K562 (cell line): ENCODE data around the gene MORF4L1. TPM values are rescaled to one million over a fixed set of nuclear protein-coding genes. Genes with fewer than 3 reads are reported as not detected.

Experiments
- ATAC-seq: fragments of 200-7000 bp; cut with Tn5 transposase; 3 replicates; pipeline ENCODE4 v1.9.1; 2020; ENCODE audit warnings: moderate library complexity
- BruUV-seq: library from RNA; stranded (reverse); fragments of 400-500 nt; replicated peaks from 2 replicates; lab custom pipeline; 2021; lab: Mats Ljungman, UMichigan
- CTCF ChIA-PET: fragments of 300-600 bp; formaldehyde crosslinking; extraction: SDS; loops from one replicate; lab custom pipeline; 2021; ENCODE audit warnings: low intra/inter-chr PET ratio; lab: Yijun Ruan, JAX
- POLR2A ChIA-PET: fragments of 300-600, 350-650 bp; sonication (Branson Sonifier 250); formaldehyde crosslinking; extraction: SDS; loops from one replicate; lab custom pipeline; 2021; ENCODE audit warnings: antibody characterized with exemption, inconsistent platforms; lab: Yijun Ruan, JAX
- DNase-seq, 4 experiments: peaks; one replicate each; pipeline versions ENCODE4 v3.0.0 to v3.0.0-alpha.2; 2011 to 2018; ENCODE audit warnings: low spot score in 3 of 4, mixed read lengths in 3 of 4; ENCODE audit errors: extremely low read depth in 1 of 4
- FAIRE-seq: peaks from 2 replicates; lab custom pipeline; 2011; peaks lifted over from hg19 to GRCh38; lab: Jason Lieb, UNC
- H2AFZ ChIP-seq: 2 replicates; pipeline ENCODE4 v1.6.0; 2011; ENCODE audit warnings: low read depth, low read length, control low read depth, inconsistent platforms
- H3K27ac ChIP-seq: fragments of 200-600 bp; 3 replicates; pipeline ENCODE4 v1.8.0; 2011; ENCODE audit warnings: low read depth, mild to moderate bottlenecking, control low read depth, inconsistent platforms, low read length, moderate library complexity, mixed read lengths; ENCODE audit errors: extremely low read depth
- H3K27me3 ChIP-seq, 2 experiments: fragments of 300-600 bp in 1 of 2; 2 replicates in 1 of 2; 3 replicates in 1 of 2; pipeline versions ENCODE4 v1.6.0 to v1.8.0; 2011; ENCODE audit warnings: inconsistent platforms in 2 of 2, low read length in 2 of 2, mild to moderate bottlenecking in 1 of 2, mixed read lengths in 1 of 2, moderate library complexity in 1 of 2; ENCODE audit not compliant: control insufficient read depth in 2 of 2, insufficient read depth in 2 of 2
- H3K36me3 ChIP-seq: fragments of 300-600 bp; 3 replicates; pipeline ENCODE4 v1.8.0; 2011; ENCODE audit warnings: mild to moderate bottlenecking, low read length, inconsistent platforms; ENCODE audit not compliant: control insufficient read depth, insufficient read depth
- H3K4me1 ChIP-seq, 2 experiments: fragments of 200-600 bp in 1 of 2; replicated peaks in 1 of 2; 2 replicates in 1 of 2; 3 replicates in 1 of 2; pipeline versions ENCODE4 v1.5.1 to v1.8.0; 2011; ENCODE audit warnings: inconsistent platforms in 2 of 2, low read length in 2 of 2, mild to moderate bottlenecking in 1 of 2, mixed read lengths in 1 of 2, moderate library complexity in 1 of 2; ENCODE audit not compliant: control insufficient read depth in 2 of 2, insufficient read depth in 2 of 2
- H3K4me2 ChIP-seq: 2 replicates; pipeline ENCODE4 v1.6.1; 2011; ENCODE audit warnings: low read length, control low read depth, inconsistent platforms, mixed read lengths; ENCODE audit not compliant: insufficient read depth
- H3K4me3 ChIP-seq: fragments of 200-600 bp; sonication (generic), shearing (Covaris generic); 2 replicates; pipeline ENCODE4 v1.5.1; 2016; ENCODE audit warnings: control low read depth, inconsistent platforms
- H3K79me2 ChIP-seq: fragments of 200-600 bp; 3 replicates; pipeline ENCODE4 v1.8.0; 2011; ENCODE audit warnings: low read length, inconsistent platforms; ENCODE audit not compliant: control insufficient read depth, insufficient read depth
- H3K9ac ChIP-seq, 2 experiments: 2 replicates each; pipeline versions ENCODE4 v1.6.0 to v1.6.1; 2011; ENCODE audit warnings: low read depth in 2 of 2, low read length in 2 of 2, control low read depth in 1 of 2, inconsistent platforms in 1 of 2, mild to moderate bottlenecking in 1 of 2, mixed read lengths in 1 of 2; ENCODE audit not compliant: insufficient read depth in 1 of 2
- H3K9me1 ChIP-seq: one replicate; pipeline ENCODE4 v1.6.0; 2011; ENCODE audit warnings: inconsistent platforms, mild to moderate bottlenecking, low read length, moderate library complexity; ENCODE audit not compliant: control insufficient read depth, insufficient read depth
- H3K9me3 ChIP-seq: replicated peaks from 2 replicates; pipeline ENCODE4 v1.5.1; 2011; ENCODE audit warnings: low read depth, low read length, inconsistent platforms; ENCODE audit not compliant: control insufficient read depth, insufficient read depth
- H4K20me1 ChIP-seq: replicated peaks from 2 replicates; pipeline ENCODE4 v1.6.1; 2011; ENCODE audit warnings: low read length, inconsistent platforms, mixed read lengths; ENCODE audit not compliant: control insufficient read depth, insufficient read depth
- CHD2 ChIP-seq: IDR thresholded peaks from 2 replicates; pipeline ENCODE4 v1.6.1; 2011; ENCODE audit warnings: low read depth, low read length
- HDAC6 ChIP-seq: IDR thresholded peaks from 2 replicates; pipeline ENCODE4 v1.6.1; 2012; ENCODE audit warnings: low read depth, mild to moderate bottlenecking, control low read depth, inconsistent platforms, low read length, moderate library complexity
- KAT2B ChIP-seq: IDR thresholded peaks from one replicate; pipeline ENCODE4 v1.6.1; 2012; ENCODE audit warnings: low read depth, mild to moderate bottlenecking, control low read depth, inconsistent platforms, low read length, moderate library complexity
- KHSRP ChIP-seq: fragments of 450-650 bp; IDR thresholded peaks from 2 replicates; pipeline ENCODE4 v1.6.1; 2017
- NRF1 ChIP-seq, 2 experiments: fragments of 450-650 bp; IDR thresholded peaks in 1 of 2; conservative IDR thresholded peaks in 1 of 2; 2 replicates each; pipeline ENCODE4 v1.6.1; 2014; ENCODE audit warnings: mild to moderate bottlenecking in 2 of 2
- PHF8 ChIP-seq: fragments of 200-600 bp; sonication (generic); IDR thresholded peaks from 2 replicates; pipeline ENCODE4 v1.6.1; 2012; ENCODE audit warnings: mixed run types, mild to moderate bottlenecking, inconsistent platforms, low read length, moderate library complexity, borderline replicate concordance
- SIX5 ChIP-seq, 2 experiments: IDR thresholded peaks; 2 replicates each; pipeline ENCODE4 v1.6.1; 2011; ENCODE audit warnings: low read length in 2 of 2, borderline replicate concordance in 1 of 2, low read depth in 1 of 2, mild to moderate bottlenecking in 1 of 2, moderate library complexity in 1 of 2; ENCODE audit not compliant: insufficient read depth in 1 of 2
- TARDBP ChIP-seq: fragments of 450-650 bp; IDR thresholded peaks from 2 replicates; pipeline ENCODE4 v1.6.1; 2016
- TCF3 ChIP-seq: sonication (generic); formaldehyde crosslinking; IDR thresholded peaks from 2 replicates; pipeline ENCODE4 v1.4.0; 2020; ENCODE audit warnings: mild to moderate bottlenecking, missing genetic modification reagents
- TRIM28 ChIP-seq: fragments of 450-650 bp; IDR thresholded peaks from 2 replicates; pipeline ENCODE4 v1.6.1; 2017
- ZBED1 ChIP-seq: IDR thresholded peaks from 2 replicates; pipeline ENCODE4 v1.6.1; 2014
- ZC3H11A ChIP-seq: IDR thresholded peaks from 2 replicates; pipeline ENCODE4 v1.6.1; 2012; ENCODE audit warnings: low read depth, low read length, improper control_type of control experiment
- ZNF140 ChIP-seq: fragments of 250-450 bp; sonication (Bioruptor Pico); IDR thresholded peaks from 2 replicates; pipeline ENCODE4 v1.8.0; 2021; ENCODE audit warnings: moderate library complexity, mild to moderate bottlenecking, inconsistent platforms
- ZNF583 ChIP-seq: fragments of 250-450 bp; sonication (Bioruptor Pico); IDR thresholded peaks from 2 replicates; pipeline ENCODE4 v1.4.0; 2020
- WGBS: fragments of 100-300 bp; shearing (Covaris generic); methylation state at CpG from one replicate; pipeline ENCODE4 v1.1.6; 2016; ENCODE audit warnings: low coverage, mixed read lengths; ENCODE audit not compliant: insufficient coverage; ENCODE audit errors: missing lambda C conversion rate; 5-methylcytosine and 5-hydroxymethylcytosine counted together
- in situ Hi-C: fragments of 300-500 bp; cut with MboI; formaldehyde crosslinking; loops from 4 replicates; pipeline ENCODE4 v1.15.0; 2018; ENCODE audit warnings: inconsistent platforms, mixed read lengths
- intact Hi-C: fragments of 100-400 bp; cut with micrococcal nuclease; formaldehyde crosslinking; loops from 2 replicates; pipeline ENCODE4 v1.14.2; 2022
- polyA plus RNA-seq, 8 experiments: library from polyadenylated mRNA; depleted of rRNA in 4 of 8; stranded (reverse) in 5 of 8; unstranded in 3 of 8; fragments of >200 nt; fragmentation: Nextera tagmentation in 2 of 8; fragmentation: Illumina TruSeq in 1 of 8; extraction: Ambion mirVana in 2 of 8; extraction: Trizol in 1 of 8; gene quantifications; 2 replicates each; pipeline versions ENCODE4 v1.2.1 to v1.2.3, GENCODE V29; 2011 to 2014; ENCODE audit warnings: inconsistent platforms in 1 of 8, missing spikeins in 1 of 8
- total RNA-seq, 7 experiments: library from RNA; depleted of rRNA in 6 of 7; stranded (reverse); fragments of >200 nt in 6 of 7; fragmentation: Illumina TruSeq in 2 of 7; extraction: Trizol in 2 of 7; gene quantifications; 2 replicates each; pipeline versions ENCODE4 v1.2.1 to v1.2.3, GENCODE V29; 2011 to 2021; ENCODE audit warnings: low replicate concordance in 1 of 7
- TF ChIP-seq, protein P1 (sequence below): fragments of 450-650 bp; formaldehyde crosslinking; IDR thresholded peaks from 2 replicates; pipeline ENCODE4 v1.4.0; 2020; ENCODE audit warnings: mild to moderate bottlenecking, moderate library complexity
- TF ChIP-seq, protein P2 (sequence below): IDR thresholded peaks from 2 replicates; pipeline ENCODE4 v1.6.1; 2012; ENCODE audit warnings: low read depth, low read length, improper control_type of control experiment, borderline replicate concordance
- TF ChIP-seq, protein P3 (sequence below): IDR thresholded peaks from 3 replicates; pipeline ENCODE4 v1.6.1; 2011; ENCODE audit warnings: borderline replicate concordance, mild to moderate bottlenecking; ENCODE audit not compliant: insufficient read length, insufficient read depth
- TF ChIP-seq, protein P4 (sequence below): fragments of 250-450 bp; sonication (Bioruptor Pico); IDR thresholded peaks from 2 replicates; pipeline ENCODE4 v1.5.0; 2020; ENCODE audit warnings: mild to moderate bottlenecking

Gene MORF4L1
- total and polyA plus RNA-seq, 9 of the 15 experiments (the other 6 are each of a cell fraction or from before 2014, with no cell fraction given): 127 to 615 (median 281) TPM

DNA sequence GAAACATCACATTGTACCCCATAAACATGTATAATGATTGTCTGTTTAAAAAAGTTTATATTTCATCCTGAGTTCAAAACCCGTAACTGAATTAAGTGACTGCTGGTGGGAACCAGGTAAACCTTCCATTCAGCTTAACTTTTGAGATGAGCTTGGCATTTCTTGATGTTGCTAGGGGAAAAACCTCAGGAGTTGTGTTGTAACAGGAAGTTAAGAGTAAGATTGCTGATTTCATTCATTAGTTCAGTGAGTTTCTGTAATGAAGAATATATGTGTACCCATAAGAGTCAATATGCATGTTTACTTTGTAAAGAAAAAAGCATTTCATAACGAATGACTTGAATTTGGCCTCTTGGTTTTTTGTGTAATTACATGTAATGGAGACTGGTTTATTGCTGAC lies 39.6 kb downstream of the MORF4L1 start:
- no TSS peak for BruUV-seq
- Histone ChIP-seq H3K27me3 (no peaks in the 10 kb centered on the region), H3K9me3 (no peaks in the 10 kb centered on the region), H3K4me2 (no peak overlapping the region), H3K9me1 (no peaks in the 10 kb centered on the region), H3K36me3 (peaks cover 65% of the 10 kb centered on the region), H4K20me1 (peaks cover 8% of the 10 kb centered on the region), H3K27ac (no peak overlapping the region), H3K4me3 (no peak overlapping the region), H3K79me2 (no peaks in the 10 kb centered on the region), H3K4me1 (peaks cover 9 to 14% of the 10 kb centered on the region in 2 experiments; a peak in 3 of 5 replicates), H3K9ac (no peak overlapping the region), H2AFZ (no peak overlapping the region)
- FAIRE-seq: no peak
- DNase-seq: no peak
- no peak for ATAC-seq
- intact Hi-C loops: no loop called here
- ChIA-PET CTCF (interaction anchor here (0.6 to 0.8 kb wide), 2 partner anchors 37 to 95 kb away, joined by 4 read pairs; no protein-coding TSS in a partner anchor), POLR2A (no interaction called here)
- in situ Hi-C loops: loop anchor here (5.0 kb wide), 1 partner anchor 70 kb away; no protein-coding TSS in a partner anchor
- no peak for TF ChIP-seq KAT2B
- TF ChIP-seq ZNF583: no peak
- no peak for TF ChIP-seq SIX5 (IDR thresholded peaks at IDR 0.05; ENCODE audit: borderline replicate concordance in 1 of 2, insufficient read depth in 1 of 2, low read depth in 1 of 2, low read length in 2 of 2)
- TF ChIP-seq ZC3H11A: no peak
- TF ChIP-seq HDAC6: no peak
- no peak for TF ChIP-seq ZNF140 (CRISPR knock-in tag)
- no peak for TF ChIP-seq KHSRP
- TF ChIP-seq TRIM28: no peak
- TF ChIP-seq TCF3 (CRISPR knock-in tag): no peak
- no peak for TF ChIP-seq CHD2
- TF ChIP-seq, protein P1, sequence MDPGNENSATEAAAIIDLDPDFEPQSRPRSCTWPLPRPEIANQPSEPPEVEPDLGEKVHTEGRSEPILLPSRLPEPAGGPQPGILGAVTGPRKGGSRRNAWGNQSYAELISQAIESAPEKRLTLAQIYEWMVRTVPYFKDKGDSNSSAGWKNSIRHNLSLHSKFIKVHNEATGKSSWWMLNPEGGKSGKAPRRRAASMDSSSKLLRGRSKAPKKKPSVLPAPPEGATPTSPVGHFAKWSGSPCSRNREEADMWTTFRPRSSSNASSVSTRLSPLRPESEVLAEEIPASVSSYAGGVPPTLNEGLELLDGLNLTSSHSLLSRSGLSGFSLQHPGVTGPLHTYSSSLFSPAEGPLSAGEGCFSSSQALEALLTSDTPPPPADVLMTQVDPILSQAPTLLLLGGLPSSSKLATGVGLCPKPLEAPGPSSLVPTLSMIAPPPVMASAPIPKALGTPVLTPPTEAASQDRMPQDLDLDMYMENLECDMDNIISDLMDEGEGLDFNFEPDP (CRISPR knock-in tag): no peak
- TF ChIP-seq, protein P2, sequence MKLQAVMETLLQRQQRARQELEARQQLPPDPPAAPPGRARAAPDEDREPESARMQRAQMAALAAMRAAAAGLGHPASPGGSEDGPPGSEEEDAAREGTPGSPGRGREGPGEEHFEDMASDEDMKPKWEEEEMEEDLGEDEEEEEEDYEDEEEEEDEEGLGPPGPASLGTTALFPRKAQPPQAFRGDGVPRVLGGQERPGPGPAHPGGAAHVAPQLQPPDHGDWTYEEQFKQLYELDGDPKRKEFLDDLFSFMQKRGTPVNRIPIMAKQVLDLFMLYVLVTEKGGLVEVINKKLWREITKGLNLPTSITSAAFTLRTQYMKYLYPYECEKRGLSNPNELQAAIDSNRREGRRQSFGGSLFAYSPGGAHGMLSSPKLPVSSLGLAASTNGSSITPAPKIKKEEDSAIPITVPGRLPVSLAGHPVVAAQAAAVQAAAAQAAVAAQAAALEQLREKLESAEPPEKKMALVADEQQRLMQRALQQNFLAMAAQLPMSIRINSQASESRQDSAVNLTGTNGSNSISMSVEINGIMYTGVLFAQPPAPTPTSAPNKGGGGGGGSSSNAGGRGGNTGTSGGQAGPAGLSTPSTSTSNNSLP: no peak
- TF ChIP-seq NRF1 (conservative IDR thresholded peaks at IDR 0.05 in 1 of 2, IDR thresholded peaks at IDR 0.05 in 1 of 2): no peak
- no peak for TF ChIP-seq ZBED1
- TF ChIP-seq PHF8: no peak
- TF ChIP-seq, protein P3, sequence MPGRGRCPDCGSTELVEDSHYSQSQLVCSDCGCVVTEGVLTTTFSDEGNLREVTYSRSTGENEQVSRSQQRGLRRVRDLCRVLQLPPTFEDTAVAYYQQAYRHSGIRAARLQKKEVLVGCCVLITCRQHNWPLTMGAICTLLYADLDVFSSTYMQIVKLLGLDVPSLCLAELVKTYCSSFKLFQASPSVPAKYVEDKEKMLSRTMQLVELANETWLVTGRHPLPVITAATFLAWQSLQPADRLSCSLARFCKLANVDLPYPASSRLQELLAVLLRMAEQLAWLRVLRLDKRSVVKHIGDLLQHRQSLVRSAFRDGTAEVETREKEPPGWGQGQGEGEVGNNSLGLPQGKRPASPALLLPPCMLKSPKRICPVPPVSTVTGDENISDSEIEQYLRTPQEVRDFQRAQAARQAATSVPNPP: no peak
- no peak for TF ChIP-seq TARDBP
- TF ChIP-seq, protein P4, sequence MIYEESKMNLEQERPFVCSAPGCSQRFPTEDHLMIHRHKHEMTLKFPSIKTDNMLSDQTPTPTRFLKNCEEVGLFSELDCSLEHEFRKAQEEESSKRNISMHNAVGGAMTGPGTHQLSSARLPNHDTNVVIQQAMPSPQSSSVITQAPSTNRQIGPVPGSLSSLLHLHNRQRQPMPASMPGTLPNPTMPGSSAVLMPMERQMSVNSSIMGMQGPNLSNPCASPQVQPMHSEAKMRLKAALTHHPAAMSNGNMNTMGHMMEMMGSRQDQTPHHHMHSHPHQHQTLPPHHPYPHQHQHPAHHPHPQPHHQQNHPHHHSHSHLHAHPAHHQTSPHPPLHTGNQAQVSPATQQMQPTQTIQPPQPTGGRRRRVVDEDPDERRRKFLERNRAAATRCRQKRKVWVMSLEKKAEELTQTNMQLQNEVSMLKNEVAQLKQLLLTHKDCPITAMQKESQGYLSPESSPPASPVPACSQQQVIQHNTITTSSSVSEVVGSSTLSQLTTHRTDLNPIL (CRISPR knock-in tag): no peak
- 100% methylated on average over 2 of the region's 2 CpGs for WGBS
